ENCODE measurements around the gene RARRES1.

DNA sequence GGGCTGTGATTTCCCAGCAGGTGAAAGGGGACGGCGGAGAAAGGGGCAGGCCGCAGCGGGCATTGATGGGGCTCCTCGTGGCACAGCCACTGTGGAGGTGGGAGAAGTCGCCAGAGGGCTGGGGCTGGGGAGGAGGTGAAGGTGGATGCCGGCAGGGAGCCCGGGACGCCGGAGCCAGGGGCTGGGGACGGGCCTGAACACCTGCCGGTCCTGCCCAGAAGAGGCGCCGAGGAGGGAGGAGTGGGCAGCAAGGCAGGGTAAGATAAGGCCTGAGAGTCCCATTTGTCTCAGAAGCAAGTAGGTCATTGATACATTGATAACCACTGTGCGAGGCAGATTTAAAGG, 571 bp upstream of the RARRES1 start:
- TF ChIP-seq, protein P1, sequence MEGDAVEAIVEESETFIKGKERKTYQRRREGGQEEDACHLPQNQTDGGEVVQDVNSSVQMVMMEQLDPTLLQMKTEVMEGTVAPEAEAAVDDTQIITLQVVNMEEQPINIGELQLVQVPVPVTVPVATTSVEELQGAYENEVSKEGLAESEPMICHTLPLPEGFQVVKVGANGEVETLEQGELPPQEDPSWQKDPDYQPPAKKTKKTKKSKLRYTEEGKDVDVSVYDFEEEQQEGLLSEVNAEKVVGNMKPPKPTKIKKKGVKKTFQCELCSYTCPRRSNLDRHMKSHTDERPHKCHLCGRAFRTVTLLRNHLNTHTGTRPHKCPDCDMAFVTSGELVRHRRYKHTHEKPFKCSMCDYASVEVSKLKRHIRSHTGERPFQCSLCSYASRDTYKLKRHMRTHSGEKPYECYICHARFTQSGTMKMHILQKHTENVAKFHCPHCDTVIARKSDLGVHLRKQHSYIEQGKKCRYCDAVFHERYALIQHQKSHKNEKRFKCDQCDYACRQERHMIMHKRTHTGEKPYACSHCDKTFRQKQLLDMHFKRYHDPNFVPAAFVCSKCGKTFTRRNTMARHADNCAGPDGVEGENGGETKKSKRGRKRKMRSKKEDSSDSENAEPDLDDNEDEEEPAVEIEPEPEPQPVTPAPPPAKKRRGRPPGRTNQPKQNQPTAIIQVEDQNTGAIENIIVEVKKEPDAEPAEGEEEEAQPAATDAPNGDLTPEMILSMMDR (IDR thresholded peaks at IDR 0.05; ENCODE audit: poor library complexity), result no peak
- TF ChIP-seq EZH2 (IDR thresholded peaks at IDR 0.05; ENCODE audit: borderline replicate concordance), result no peak

Data from hepatocyte (in vitro differentiated cells).